DOHH2 (cell line): ENCODE measurements around the gene HSPA4.

Experiments
- EZH2phosphoT487 ChIP-seq: fragments of 200-600 bp; sonication (generic); IDR thresholded peaks from 2 replicates; pipeline ENCODE4 v1.6.1; 2017; ENCODE audit warnings: borderline replicate concordance, mild to moderate bottlenecking, antibody characterized with exemption, low read length, moderate library complexity, mixed read lengths
- TF ChIP-seq, protein P1 (sequence below): fragments of 200-600 bp; sonication (generic); IDR thresholded peaks from one replicate; pipeline ENCODE4 v1.5.1; 2014; ENCODE audit warnings: antibody characterized with exemption, mild to moderate bottlenecking, low read depth, low read length; ENCODE audit not compliant: poor library complexity, severe bottlenecking

DNA sequence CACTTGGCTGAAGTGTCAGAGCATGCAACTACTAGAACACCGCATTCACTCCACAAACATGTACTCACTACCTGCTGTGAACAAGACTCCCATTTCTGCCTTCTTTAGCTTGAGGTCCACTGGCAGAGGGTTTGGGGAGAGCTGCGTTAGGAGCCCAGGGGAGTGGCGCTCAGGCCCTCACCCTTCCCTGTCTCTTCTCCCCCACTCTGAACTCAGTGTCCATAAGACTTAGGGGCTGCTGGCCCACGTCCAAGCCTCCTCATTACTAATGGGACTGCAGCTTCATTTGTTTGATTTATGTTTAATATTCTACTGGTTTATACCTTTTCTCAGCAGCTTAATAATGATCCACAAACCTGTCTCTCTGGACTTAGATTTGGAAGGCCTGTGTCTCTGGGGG, 70.9 kb downstream of the HSPA4 start:
- TF ChIP-seq, protein P1, sequence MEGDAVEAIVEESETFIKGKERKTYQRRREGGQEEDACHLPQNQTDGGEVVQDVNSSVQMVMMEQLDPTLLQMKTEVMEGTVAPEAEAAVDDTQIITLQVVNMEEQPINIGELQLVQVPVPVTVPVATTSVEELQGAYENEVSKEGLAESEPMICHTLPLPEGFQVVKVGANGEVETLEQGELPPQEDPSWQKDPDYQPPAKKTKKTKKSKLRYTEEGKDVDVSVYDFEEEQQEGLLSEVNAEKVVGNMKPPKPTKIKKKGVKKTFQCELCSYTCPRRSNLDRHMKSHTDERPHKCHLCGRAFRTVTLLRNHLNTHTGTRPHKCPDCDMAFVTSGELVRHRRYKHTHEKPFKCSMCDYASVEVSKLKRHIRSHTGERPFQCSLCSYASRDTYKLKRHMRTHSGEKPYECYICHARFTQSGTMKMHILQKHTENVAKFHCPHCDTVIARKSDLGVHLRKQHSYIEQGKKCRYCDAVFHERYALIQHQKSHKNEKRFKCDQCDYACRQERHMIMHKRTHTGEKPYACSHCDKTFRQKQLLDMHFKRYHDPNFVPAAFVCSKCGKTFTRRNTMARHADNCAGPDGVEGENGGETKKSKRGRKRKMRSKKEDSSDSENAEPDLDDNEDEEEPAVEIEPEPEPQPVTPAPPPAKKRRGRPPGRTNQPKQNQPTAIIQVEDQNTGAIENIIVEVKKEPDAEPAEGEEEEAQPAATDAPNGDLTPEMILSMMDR = no peak
- no peak for TF ChIP-seq EZH2phosphoT487
